Testis (tissue), 3 donors: ENCODE data around the gene DYRK1A. TPM values are rescaled to one million over a fixed set of nuclear protein-coding genes. Genes with fewer than 3 reads are reported as not detected.

ENCODE experiments used
- DNase-seq: peaks from one replicate; pipeline ENCODE4 v3.0.0-alpha.2; 2019
- H3K27ac ChIP-seq, 2 donors: fragments of 200-600 bp; sonication (generic); one replicate each; pipeline ENCODE4 v1.5.1; 2019
- H3K27me3 ChIP-seq: fragments of 200-600 bp; sonication (generic); one replicate; pipeline ENCODE4 v1.5.1; 2019
- H3K36me3 ChIP-seq: fragments of 200-600 bp; sonication (generic); one replicate; pipeline ENCODE4 v1.5.1; 2017; ENCODE audit warnings: low read depth; ENCODE audit errors: missing control alignments
- H3K4me1 ChIP-seq: fragments of 200-600 bp; sonication (generic); one replicate; pipeline ENCODE4 v1.5.1; 2019
- H3K4me3 ChIP-seq, 2 donors: fragments of 200-600 bp; sonication (generic); one replicate each; pipeline ENCODE4 v1.5.1; 2017 to 2019
- H3K9me3 ChIP-seq: fragments of 200-600 bp; sonication (generic); one replicate; pipeline ENCODE4 v1.5.1; 2017
- CTCF ChIP-seq, 3 experiments: fragments of 450-650 bp in 2 of 3; fragments of 200-600 bp in 1 of 3; sonication (generic) in 1 of 3; IDR thresholded peaks; one replicate each; pipeline ENCODE4 v1.5.1; 2016 to 2019; ENCODE audit warnings: antibody characterized with exemption in 3 of 3, mild to moderate bottlenecking in 2 of 3, moderate library complexity in 1 of 3
- POLR2A ChIP-seq: fragments of 450-650 bp; IDR thresholded peaks from one replicate; pipeline ENCODE4 v1.6.1; 2017; ENCODE audit warnings: antibody characterized with exemption, mild to moderate bottlenecking, moderate library complexity
- WGBS, 2 donors: methylation state at CpG; one replicate each; pipeline ENCODE4 v1.1.5; 2018; 5-methylcytosine and 5-hydroxymethylcytosine counted together
- intact Hi-C: fragments of 100-400 bp; cut with DNase I; formaldehyde crosslinking; loops from one replicate; pipeline ENCODE4 v1.15.1; 2023; ENCODE audit warnings: low total_unique reads
- polyA plus RNA-seq: library from polyadenylated mRNA; stranded (reverse); fragments of 350-450 nt; fragmentation: Illumina TruSeq; extraction: RNeasy Lipid Tissue Mini Kit (QIAGEN cat#74804); gene quantifications from one replicate; pipeline ENCODE4 v1.2.3, GENCODE V29; 2014; ENCODE audit warnings: low read depth, low replicate concordance; ENCODE audit not compliant: insufficient read depth
- total RNA-seq, 2 donors: library from RNA; depleted of rRNA; stranded (reverse); fragments of >200 nt; gene quantifications; one replicate each; pipeline ENCODE4 v1.2.3, GENCODE V29; 2016

DYRK1A gene
- total and polyA plus RNA-seq, 3 donors from 2014 or later = 68.6 to 166 (median 141) TPM

- no peak for TF ChIP-seq POLR2A
- no peak for TF ChIP-seq CTCF (IDR thresholded peaks at IDR 0.05)
- intact Hi-C loops = no loop called here
- Histone ChIP-seq H3K4me1 (peaks cover 14% of the 10 kb centered on the region), H3K27me3 (no peaks in the 10 kb centered on the region), H3K4me3 (no peak overlapping the region), H3K27ac (no peak overlapping the region), H3K36me3 (no peaks in the 10 kb centered on the region), H3K9me3 (no peaks in the 10 kb centered on the region)
- WGBS, 2 donors = 98 to 100% methylated on average over 1 of the region's 1 CpG
- DNase-seq = no peak
Observed at GRCh38 chr21:37422382-37422781, 55.8 kb downstream of the DYRK1A start.

GRCh38 chr21:37423103-37423502 lies 56.5 kb downstream of the DYRK1A start:
- H3K27ac ChIP-seq = no peak overlapping the region
- H3K9me3 ChIP-seq = no peaks in the 10 kb centered on the region
- TF ChIP-seq POLR2A (no peak), CTCF (IDR thresholded peaks at IDR 0.05) (no peak)
- DNase-seq = no peak
- H3K4me1 ChIP-seq = peaks cover 14% of the 10 kb centered on the region
- no peaks in the 10 kb centered on the region for H3K27me3 ChIP-seq
- WGBS, 2 donors = 41 to 48% methylated on average over 2 of the region's 2 CpGs
- H3K4me3 ChIP-seq = no peak overlapping the region
- no peaks in the 10 kb centered on the region for H3K36me3 ChIP-seq
- intact Hi-C loops = no loop called here

GRCh38 chr21:37424396-37424795 lies 57.8 kb downstream of the DYRK1A start:
- Histone ChIP-seq H3K27ac (no peak overlapping the region), H3K9me3 (no peaks in the 10 kb centered on the region), H3K4me1 (peaks cover 2% of the 10 kb centered on the region), H3K4me3 (no peak overlapping the region), H3K27me3 (no peaks in the 10 kb centered on the region), H3K36me3 (no peaks in the 10 kb centered on the region)
- TF ChIP-seq POLR2A (no peak), CTCF (IDR thresholded peaks at IDR 0.05) (no peak)
- no peak for DNase-seq
- intact Hi-C loops = no loop called here
- 44 to 62% methylated on average over 1 of the region's 1 CpG for WGBS, 2 donors

GRCh38 chr21:37425001-37425400 lies 58.4 kb downstream of the DYRK1A start:
- TF ChIP-seq POLR2A (no peak), CTCF (IDR thresholded peaks at IDR 0.05) (no peak)
- Histone ChIP-seq H3K27me3 (no peaks in the 10 kb centered on the region), H3K4me1 (no peaks in the 10 kb centered on the region), H3K27ac (no peak overlapping the region), H3K36me3 (no peaks in the 10 kb centered on the region), H3K9me3 (no peaks in the 10 kb centered on the region), H3K4me3 (no peak overlapping the region)
- DNase-seq = no peak
- WGBS, 2 donors = 47 to 57% methylated on average over 3 of the region's 3 CpGs
- intact Hi-C loops = no loop called here

- DNase-seq = no peak
- no peak overlapping the region for H3K4me3 ChIP-seq
- no peaks in the 10 kb centered on the region for H3K9me3 ChIP-seq
- no peaks in the 10 kb centered on the region for H3K36me3 ChIP-seq
- intact Hi-C loops = no loop called here
- no peaks in the 10 kb centered on the region for H3K27me3 ChIP-seq
- H3K4me1 ChIP-seq = no peaks in the 10 kb centered on the region
- WGBS, 2 donors = 93 to 96% methylated on average over 2 of the region's 2 CpGs
- no peak overlapping the region for H3K27ac ChIP-seq
- TF ChIP-seq CTCF (IDR thresholded peaks at IDR 0.05) (no peak), POLR2A (no peak)
Observed at GRCh38 chr21:37425684-37426083, 59.1 kb downstream of the DYRK1A start.
